Glomerular visceral epithelial cell (primary cell): ENCODE data around the gene IKZF5.

Experiments used
- DNase-seq: peaks from one replicate; pipeline ENCODE4 v3.0.0-alpha.2; 2016; ENCODE audit errors: extremely low spot score

The IKZF5 gene

GRCh38 chr10:123016228-123016627 is 7.6 kb upstream of the IKZF5 start:
- DNase-seq, result no peak

GRCh38 chr10:123014772-123015171 is 6.2 kb upstream of the IKZF5 start:
- no peak for DNase-seq

- no peak for DNase-seq
Observed at GRCh38 chr10:123013456-123014419, 5.1 kb upstream of the IKZF5 start.

- DNase-seq, result no peak
Observed at GRCh38 chr10:123011987-123012386, 3.4 kb upstream of the IKZF5 start.

GRCh38 chr10:123009105-123009820 is 668 bp upstream of the IKZF5 start:
- peak; percentile 21 for DNase-seq

- peak; percentile 33 for DNase-seq
Observed at GRCh38 chr10:123007558-123008354, 839 bp downstream of the IKZF5 start.

GRCh38 chr10:123004298-123004697 is 4.3 kb downstream of the IKZF5 start:
- DNase-seq, result no peak

GRCh38 chr10:123001370-123001769 is 7.2 kb downstream of the IKZF5 start:
- no peak for DNase-seq

GRCh38 chr10:123000155-123000554 is 8.4 kb downstream of the IKZF5 start:
- no peak for DNase-seq

- DNase-seq, result no peak
Observed at GRCh38 chr10:122999347-122999746, 9.2 kb downstream of the IKZF5 start.

- DNase-seq, result no peak
Observed at GRCh38 chr10:122998934-122999333, 9.7 kb downstream of the IKZF5 start.

- no peak for DNase-seq
Observed at GRCh38 chr10:122998360-122998917, 10.2 kb downstream of the IKZF5 start.

GRCh38 chr10:122997864-122998263 is 10.7 kb downstream of the IKZF5 start:
- no peak for DNase-seq

- DNase-seq, result no peak
Observed at GRCh38 chr10:122995936-122996335, 12.7 kb downstream of the IKZF5 start.

GRCh38 chr10:122993797-122994336 is 14.7 kb downstream of the IKZF5 start:
- no peak for DNase-seq

GRCh38 chr10:122992031-122992585 is 16.5 kb downstream of the IKZF5 start:
- DNase-seq, result no peak

- DNase-seq, result no peak
Observed at GRCh38 chr10:122990278-122990677, 18.3 kb downstream of the IKZF5 start.

GRCh38 chr10:122988501-122988900 is 20.1 kb downstream of the IKZF5 start:
- no peak for DNase-seq

- DNase-seq, result no peak
Observed at GRCh38 chr10:122986335-122986734, 22.3 kb downstream of the IKZF5 start.

GRCh38 chr10:122984708-122985107 is 23.9 kb downstream of the IKZF5 start:
- DNase-seq, result no peak

- no peak for DNase-seq
Observed at GRCh38 chr10:122983898-122984297, 24.7 kb downstream of the IKZF5 start.
